ENCODE results near the gene IRF8.

DNA sequence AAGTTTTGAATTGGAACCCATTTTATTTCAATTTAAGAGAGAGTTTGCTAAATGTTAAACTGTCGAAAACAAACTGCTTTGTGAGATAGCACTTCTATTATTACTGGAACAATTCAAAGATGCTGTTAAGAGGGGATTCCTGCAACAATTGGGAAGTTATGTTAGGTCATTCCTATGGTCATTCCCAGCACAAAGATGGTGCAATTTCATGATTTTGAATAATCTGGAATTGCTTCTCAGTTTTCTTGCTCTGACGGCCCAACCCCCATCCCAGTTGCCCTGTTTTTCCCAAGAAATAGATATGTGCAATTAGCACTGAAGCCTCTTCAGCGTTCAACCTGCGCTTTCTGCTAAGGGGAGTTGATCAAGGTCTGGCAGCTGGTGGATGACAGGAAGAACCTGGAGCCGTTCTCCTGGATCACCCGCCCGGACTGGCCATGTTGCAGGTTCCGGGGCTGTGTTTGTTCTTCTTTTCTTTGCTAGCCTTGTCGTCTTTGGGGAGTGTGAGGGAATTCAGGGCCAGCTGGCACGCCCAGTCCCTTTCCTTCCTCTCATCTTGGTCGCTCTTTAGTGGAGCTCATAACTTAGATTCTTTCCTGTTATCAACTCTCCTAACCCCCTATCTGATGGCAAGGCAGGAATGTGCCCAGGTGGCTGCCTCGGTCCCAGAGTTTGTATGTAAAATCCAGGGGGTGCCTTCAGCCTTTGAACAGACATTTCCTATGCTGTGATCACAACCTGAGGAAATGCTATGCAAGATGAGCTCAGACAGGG is 29.0 kb upstream of the IRF8 start:
- TF ChIP-seq, protein P1, sequence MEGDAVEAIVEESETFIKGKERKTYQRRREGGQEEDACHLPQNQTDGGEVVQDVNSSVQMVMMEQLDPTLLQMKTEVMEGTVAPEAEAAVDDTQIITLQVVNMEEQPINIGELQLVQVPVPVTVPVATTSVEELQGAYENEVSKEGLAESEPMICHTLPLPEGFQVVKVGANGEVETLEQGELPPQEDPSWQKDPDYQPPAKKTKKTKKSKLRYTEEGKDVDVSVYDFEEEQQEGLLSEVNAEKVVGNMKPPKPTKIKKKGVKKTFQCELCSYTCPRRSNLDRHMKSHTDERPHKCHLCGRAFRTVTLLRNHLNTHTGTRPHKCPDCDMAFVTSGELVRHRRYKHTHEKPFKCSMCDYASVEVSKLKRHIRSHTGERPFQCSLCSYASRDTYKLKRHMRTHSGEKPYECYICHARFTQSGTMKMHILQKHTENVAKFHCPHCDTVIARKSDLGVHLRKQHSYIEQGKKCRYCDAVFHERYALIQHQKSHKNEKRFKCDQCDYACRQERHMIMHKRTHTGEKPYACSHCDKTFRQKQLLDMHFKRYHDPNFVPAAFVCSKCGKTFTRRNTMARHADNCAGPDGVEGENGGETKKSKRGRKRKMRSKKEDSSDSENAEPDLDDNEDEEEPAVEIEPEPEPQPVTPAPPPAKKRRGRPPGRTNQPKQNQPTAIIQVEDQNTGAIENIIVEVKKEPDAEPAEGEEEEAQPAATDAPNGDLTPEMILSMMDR (IDR thresholded peaks at IDR 0.05 in 8 of 11, conservative IDR thresholded peaks at IDR 0.05 in 3 of 11), result no peak
- no peak for TF ChIP-seq POLR2A (IDR thresholded peaks at IDR 0.05)
